Stimulated activated CD4-positive, alpha-beta T cell treated with anti-CD3 and anti-CD28 coated beads, Interleukin-1b, Interleukin-23, amount 100 ng/mL, for 4 hours (primary cell): ENCODE data around the gene GALR2.
"Not testable (repeated sequence)": the region's sequence is repeated elsewhere in the genome, so short reads cannot be mapped to it uniquely, and the experiment has no call there.

Experiments used
- DNase-seq, 2 donors: peaks; one replicate each; pipeline ENCODE4 v3.0.0-alpha.2; 2020; ENCODE audit warnings: low read depth in 2 of 2

GALR2 gene

GRCh38 chr17:76074390-76075363, at the start of gene GALR2:
Gene GALR2 (plus strand): TSS chr17:76074781. CDS start chr17:76074884, 103 bp downstream.
- no peak for DNase-seq

- DNase-seq, result no peak
Observed at GRCh38 chr17:76025294-76025693, 49.3 kb upstream of the GALR2 start.

GRCh38 chr17:76026714-76027158, 47.8 kb upstream of the GALR2 start:
- no peak for DNase-seq

- no peak for DNase-seq
Observed at GRCh38 chr17:76027159-76027839, 47.3 kb upstream of the GALR2 start, which contains the start of gene EVPL. Gene EVPL (minus strand): TSS chr17:76027306. CDS start chr17:76027198, 108 bp downstream.

- no peak for DNase-seq
Observed at GRCh38 chr17:76032073-76032779, 42.4 kb upstream of the GALR2 start.

- no peak for DNase-seq
Observed at GRCh38 chr17:76032780-76033108, 41.8 kb upstream of the GALR2 start.

- DNase-seq, result no peak
Observed at GRCh38 chr17:76033139-76033538, 41.4 kb upstream of the GALR2 start.

- DNase-seq, result no peak
Observed at GRCh38 chr17:76034428-76035350, 39.9 kb upstream of the GALR2 start.

- no peak for DNase-seq
Observed at GRCh38 chr17:76036497-76037261, 37.9 kb upstream of the GALR2 start.

- no peak for DNase-seq
Observed at GRCh38 chr17:76038050-76038449, 36.5 kb upstream of the GALR2 start.

- DNase-seq, result no peak
Observed at GRCh38 chr17:76039121-76039520, 35.5 kb upstream of the GALR2 start.

GRCh38 chr17:76040376-76040775, 34.2 kb upstream of the GALR2 start:
- DNase-seq, result no peak

- DNase-seq, result not testable (repeated sequence)
Observed at GRCh38 chr17:76042868-76043267, 31.7 kb upstream of the GALR2 start.

GRCh38 chr17:76044475-76045007, 30.0 kb upstream of the GALR2 start:
- DNase-seq, result not testable (repeated sequence)

- DNase-seq, result no peak
Observed at GRCh38 chr17:76046064-76046463, 28.5 kb upstream of the GALR2 start.

- DNase-seq, result no peak
Observed at GRCh38 chr17:76048025-76048605, 26.5 kb upstream of the GALR2 start.

- no peak for DNase-seq
Observed at GRCh38 chr17:76048711-76049110, 25.9 kb upstream of the GALR2 start.

GRCh38 chr17:76049239-76049638, 25.3 kb upstream of the GALR2 start:
- no peak for DNase-seq

GRCh38 chr17:76049836-76050537, 24.6 kb upstream of the GALR2 start:
- DNase-seq, result no peak
